Measurements from ENCODE around the gene UTF1.

The UTF1 gene

GRCh38 chr10:133195611-133196010, 34.4 kb upstream of the UTF1 start:
- ChIA-PET CTCF (interaction anchor here (0.6 to 1.3 kb wide), 3 partner anchors 47 to 291 kb away, joined by 3 to 4 read pairs (median 3); no protein-coding TSS in a partner anchor), POLR2A (no interaction called here)
- TF ChIP-seq ZNF362 (tag by site-specific recombination; IDR thresholded peaks at IDR 0.05), result no peak
- no peak for TF ChIP-seq ZNF121 (tag by site-specific recombination; IDR thresholded peaks at IDR 0.05)
- no peak for TF ChIP-seq ZEB2 (tag by site-specific recombination; IDR thresholded peaks at IDR 0.05)
- TF ChIP-seq ZNF571 (tag by site-specific recombination; IDR thresholded peaks at IDR 0.05), result no peak
- no peak for TF ChIP-seq ZNF529 (tag by site-specific recombination; IDR thresholded peaks at IDR 0.05; ENCODE audit: insufficient replicate concordance)
- no peak for TF ChIP-seq ZNF76 (tag by site-specific recombination; IDR thresholded peaks at IDR 0.05; ENCODE audit: borderline replicate concordance, low read depth)
- TF ChIP-seq HOXD13 (CRISPR knock-in tag; IDR thresholded peaks at IDR 0.05; ENCODE audit: borderline replicate concordance), result no peak
- TF ChIP-seq ATF2 (tag by site-specific recombination; IDR thresholded peaks at IDR 0.05; ENCODE audit: low read depth), result no peak
- TF ChIP-seq KLF8 (tag by site-specific recombination; IDR thresholded peaks at IDR 0.05), result no peak
- TF ChIP-seq ZNF391 (tag by site-specific recombination; IDR thresholded peaks at IDR 0.05; ENCODE audit: borderline replicate concordance, low read depth), result no peak
- Histone ChIP-seq H3K9me3 (ENCODE audit: control insufficient read depth, insufficient read depth, low read depth, low read length) (no peaks in the 10 kb centered on the region), H3K36me3 (ENCODE audit: control insufficient read depth in 2 of 2, insufficient read depth in 1 of 2, low read length in 2 of 2) (no peaks in the 10 kb centered on the region), H3K4me3 (ENCODE audit: low read depth, low read length) (no peak overlapping the region), H3K4me1 (ENCODE audit: control insufficient read depth, insufficient read depth, low read length) (no peaks in the 10 kb centered on the region), H3K27ac (ENCODE audit: extremely low read depth, low read depth, low read length) (no peak overlapping the region)

- TF ChIP-seq ZIC2 (tag by site-specific recombination; IDR thresholded peaks at IDR 0.05) (peak; percentile 77), GLIS1 (tag by site-specific recombination; IDR thresholded peaks at IDR 0.05) (peak; percentile 39), ZNF664 (tag by site-specific recombination; IDR thresholded peaks at IDR 0.05) (no peak), BCL11B (tag by site-specific recombination; IDR thresholded peaks at IDR 0.05; ENCODE audit: low read depth) (no peak), BCL11A (tag by site-specific recombination; IDR thresholded peaks at IDR 0.05; ENCODE audit: low read depth) (no peak), ZNF248 (tag by site-specific recombination; IDR thresholded peaks at IDR 0.05) (no peak)
- POLR2A ChIA-PET, result no interaction called here
- H3K27ac ChIP-seq (ENCODE audit: extremely low read depth, low read depth, low read length), result no peak overlapping the region
- CTCF ChIA-PET, result interaction anchor here (0.6 to 1.3 kb wide), 3 partner anchors 46 to 292 kb away, joined by 3 to 4 read pairs (median 3); no protein-coding TSS in a partner anchor
- no peaks in the 10 kb centered on the region for H3K36me3 ChIP-seq (ENCODE audit: control insufficient read depth in 2 of 2, insufficient read depth in 1 of 2, low read length in 2 of 2)
- no peak overlapping the region for H3K4me3 ChIP-seq (ENCODE audit: low read depth, low read length)
- no peaks in the 10 kb centered on the region for H3K4me1 ChIP-seq (ENCODE audit: control insufficient read depth, insufficient read depth, low read length)
- H3K9me3 ChIP-seq (ENCODE audit: control insufficient read depth, insufficient read depth, low read depth, low read length), result no peaks in the 10 kb centered on the region
These were observed 33.6 kb upstream of the UTF1 start for GRCh38 chr10:133196221-133196915.

- no peaks in the 10 kb centered on the region for H3K9me3 ChIP-seq (ENCODE audit: control insufficient read depth, insufficient read depth, low read depth, low read length)
- no peaks in the 10 kb centered on the region for H3K36me3 ChIP-seq (ENCODE audit: control insufficient read depth in 2 of 2, insufficient read depth in 1 of 2, low read length in 2 of 2)
- H3K27ac ChIP-seq (ENCODE audit: extremely low read depth, low read depth, low read length), result no peak overlapping the region
- CTCF ChIA-PET, result interaction anchor here (0.6 to 1.3 kb wide), 2 partner anchors 52 to 292 kb away, joined by 3 to 5 read pairs; no protein-coding TSS in a partner anchor
- no peaks in the 10 kb centered on the region for H3K4me1 ChIP-seq (ENCODE audit: control insufficient read depth, insufficient read depth, low read length)
- no peak overlapping the region for H3K4me3 ChIP-seq (ENCODE audit: low read depth, low read length)
- POLR2A ChIA-PET, result no interaction called here
- TF ChIP-seq SP7 (tag by site-specific recombination; IDR thresholded peaks at IDR 0.05) (no peak), PRDM2 (tag by site-specific recombination; IDR thresholded peaks at IDR 0.05; ENCODE audit: borderline replicate concordance) (no peak)
These were observed 32.9 kb upstream of the UTF1 start for GRCh38 chr10:133196936-133197758.
